Neural progenitor cell (in vitro differentiated cells): ENCODE results near the gene EFCAB8. TPM values are rescaled to one million over a fixed set of nuclear protein-coding genes. Genes with fewer than 3 reads are reported as not detected.
"Not testable (repeated sequence)": the region's sequence is repeated elsewhere in the genome, so short reads cannot be mapped to it uniquely, and the experiment has no call there.

Experiments used
- DNase-seq: peaks from one replicate; pipeline ENCODE4 v3.0.0-alpha.2; 2016; ENCODE audit warnings: low spot score
- H2AFZ ChIP-seq: fragments of 200-600 bp; sonication (generic); replicated peaks from 2 replicates; pipeline ENCODE4 v1.6.1; 2016; ENCODE audit warnings: antibody characterized with exemption
- H3F3A ChIP-seq: fragments of 200-600 bp; sonication (generic); 2 replicates; pipeline ENCODE4 v1.6.1; 2016; ENCODE audit warnings: antibody characterized with exemption, low read depth
- H3K27ac ChIP-seq: fragments of 200-600 bp; sonication (generic); 2 replicates; pipeline ENCODE4 v1.5.1; 2016; ENCODE audit warnings: mild to moderate bottlenecking
- H3K27me3 ChIP-seq: fragments of 200-600 bp; sonication (generic); 2 replicates; pipeline ENCODE4 v1.6.1; 2016; ENCODE audit warnings: mild to moderate bottlenecking, moderate library complexity
- H3K36me3 ChIP-seq: fragments of 200-600 bp; sonication (generic); 2 replicates; pipeline ENCODE4 v1.5.1; 2016
- H3K4me1 ChIP-seq: fragments of 200-600 bp; sonication (generic); 2 replicates; pipeline ENCODE4 v1.6.1; 2016; ENCODE audit warnings: mixed run types
- H3K4me2 ChIP-seq: fragments of 200-600 bp; sonication (generic); 2 replicates; pipeline ENCODE4 v1.6.1; 2016
- H3K4me3 ChIP-seq: fragments of 200-600 bp; sonication (generic); 2 replicates; pipeline ENCODE4 v1.5.1; 2016
- H3K79me2 ChIP-seq: fragments of 200-600 bp; sonication (generic); 2 replicates; pipeline ENCODE4 v1.6.1; 2016; ENCODE audit warnings: low read depth
- H3K9ac ChIP-seq: fragments of 200-600 bp; sonication (generic); 2 replicates; pipeline ENCODE4 v1.6.1; 2016
- H3K9me3 ChIP-seq: fragments of 200-600 bp; sonication (generic); 2 replicates; pipeline ENCODE4 v1.5.1; 2016; ENCODE audit warnings: low read depth
- H4K20me1 ChIP-seq: fragments of 200-600 bp; sonication (generic); 2 replicates; pipeline ENCODE4 v1.6.1; 2016; ENCODE audit warnings: low read depth
- H3K27ac Mint-ChIP-seq: 3 replicates; pipeline ENCODE4 v1.8.0; 2021; ENCODE audit warnings: mixed read lengths
- H3K27me3 Mint-ChIP-seq: 2 replicates; pipeline ENCODE4 v1.8.0; 2022; ENCODE audit warnings: low read depth, mild to moderate bottlenecking, inconsistent platforms, moderate library complexity, mixed read lengths; ENCODE audit not compliant: insufficient read depth
- H3K36me3 Mint-ChIP-seq: 3 replicates; pipeline ENCODE4 v1.8.0; 2021; ENCODE audit warnings: mixed read lengths
- H3K4me1 Mint-ChIP-seq: 3 replicates; pipeline ENCODE4 v1.8.0; 2021; ENCODE audit warnings: mixed read lengths
- H3K4me3 Mint-ChIP-seq: 3 replicates; pipeline ENCODE4 v1.8.0; 2021; ENCODE audit warnings: mild to moderate bottlenecking, moderate library complexity, mixed read lengths
- H3K9me3 Mint-ChIP-seq: 3 replicates; pipeline ENCODE4 v1.8.0; 2020; ENCODE audit warnings: mixed read lengths
- EZH2 ChIP-seq: fragments of 200-600 bp; sonication (generic); IDR thresholded peaks from 2 replicates; pipeline ENCODE4 v1.6.1; 2017; ENCODE audit warnings: antibody characterized with exemption, mild to moderate bottlenecking, moderate library complexity
- EZH2phosphoT487 ChIP-seq: fragments of 200-600 bp; sonication (generic); IDR thresholded peaks from 2 replicates; pipeline ENCODE4 v1.6.1; 2017; ENCODE audit warnings: antibody characterized with exemption
- total RNA-seq: library from RNA; depleted of rRNA; stranded (reverse); fragments of >200 nt; gene quantifications from 2 replicates; pipeline ENCODE4 v1.2.3, GENCODE V29; 2015; ENCODE audit warnings: low replicate concordance
- TF ChIP-seq, protein P1 (sequence below): fragments of 200-600 bp; sonication (generic); IDR thresholded peaks from 2 replicates; pipeline ENCODE4 v1.5.1; 2017; ENCODE audit warnings: antibody characterized with exemption, mild to moderate bottlenecking

The EFCAB8 gene
- total RNA-seq, 1 donor from 2014 or later = not detected

DNA sequence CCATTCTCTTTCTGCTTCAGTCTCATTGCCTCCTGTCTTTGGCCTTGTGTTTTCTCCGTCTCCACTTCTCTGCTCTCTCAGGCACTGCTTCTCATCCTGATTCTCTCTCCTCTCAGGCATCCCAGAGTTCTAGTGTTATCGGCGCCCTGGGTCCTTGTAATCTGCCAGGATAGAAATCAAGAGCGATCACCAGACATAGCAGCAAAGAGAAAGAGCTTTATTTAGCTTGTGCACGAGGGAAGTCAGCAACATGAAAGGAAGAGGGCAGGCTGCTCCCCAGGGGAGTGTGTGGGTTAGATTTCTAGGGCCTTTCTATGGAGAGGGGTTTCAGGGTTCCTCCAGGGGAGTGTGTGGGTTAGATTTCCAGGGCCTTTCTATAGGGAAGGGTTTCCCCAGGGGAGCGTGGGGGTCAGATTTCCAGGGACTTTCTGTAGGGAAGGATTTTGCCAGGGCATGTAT lies 113.0 kb downstream of the EFCAB8 start:
- Histone ChIP-seq H4K20me1 (no peaks in the 10 kb centered on the region), H3K9ac (no peak overlapping the region), H3K4me1 (peaks cover 19% of the 10 kb centered on the region), H3K36me3 (no peaks in the 10 kb centered on the region), H3K4me3 (no peak overlapping the region), H2AFZ (peak overlapping the region; percentile 89), H3K4me2 (peak overlapping the region; percentile 49), H3K9me3 (no peaks in the 10 kb centered on the region), H3K27me3 (no peaks in the 10 kb centered on the region), H3K27ac (peak overlapping the region; percentile 35), H3K79me2 (no peaks in the 10 kb centered on the region), H3F3A (peaks cover 10% of the 10 kb centered on the region)
- Mint-ChIP-seq H3K36me3 (no peaks in the 10 kb centered on the region), H3K9me3 (no peaks in the 10 kb centered on the region), H3K27me3 (peaks cover 11% of the 10 kb centered on the region), H3K4me1 (peaks cover 29% of the 10 kb centered on the region), H3K27ac (no peak overlapping the region), H3K4me3 (no peak overlapping the region)
- DNase-seq = peak; percentile 26
- TF ChIP-seq EZH2 (no peak), EZH2phosphoT487 (no peak)
- TF ChIP-seq, protein P1, sequence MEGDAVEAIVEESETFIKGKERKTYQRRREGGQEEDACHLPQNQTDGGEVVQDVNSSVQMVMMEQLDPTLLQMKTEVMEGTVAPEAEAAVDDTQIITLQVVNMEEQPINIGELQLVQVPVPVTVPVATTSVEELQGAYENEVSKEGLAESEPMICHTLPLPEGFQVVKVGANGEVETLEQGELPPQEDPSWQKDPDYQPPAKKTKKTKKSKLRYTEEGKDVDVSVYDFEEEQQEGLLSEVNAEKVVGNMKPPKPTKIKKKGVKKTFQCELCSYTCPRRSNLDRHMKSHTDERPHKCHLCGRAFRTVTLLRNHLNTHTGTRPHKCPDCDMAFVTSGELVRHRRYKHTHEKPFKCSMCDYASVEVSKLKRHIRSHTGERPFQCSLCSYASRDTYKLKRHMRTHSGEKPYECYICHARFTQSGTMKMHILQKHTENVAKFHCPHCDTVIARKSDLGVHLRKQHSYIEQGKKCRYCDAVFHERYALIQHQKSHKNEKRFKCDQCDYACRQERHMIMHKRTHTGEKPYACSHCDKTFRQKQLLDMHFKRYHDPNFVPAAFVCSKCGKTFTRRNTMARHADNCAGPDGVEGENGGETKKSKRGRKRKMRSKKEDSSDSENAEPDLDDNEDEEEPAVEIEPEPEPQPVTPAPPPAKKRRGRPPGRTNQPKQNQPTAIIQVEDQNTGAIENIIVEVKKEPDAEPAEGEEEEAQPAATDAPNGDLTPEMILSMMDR = no peak

DNA sequence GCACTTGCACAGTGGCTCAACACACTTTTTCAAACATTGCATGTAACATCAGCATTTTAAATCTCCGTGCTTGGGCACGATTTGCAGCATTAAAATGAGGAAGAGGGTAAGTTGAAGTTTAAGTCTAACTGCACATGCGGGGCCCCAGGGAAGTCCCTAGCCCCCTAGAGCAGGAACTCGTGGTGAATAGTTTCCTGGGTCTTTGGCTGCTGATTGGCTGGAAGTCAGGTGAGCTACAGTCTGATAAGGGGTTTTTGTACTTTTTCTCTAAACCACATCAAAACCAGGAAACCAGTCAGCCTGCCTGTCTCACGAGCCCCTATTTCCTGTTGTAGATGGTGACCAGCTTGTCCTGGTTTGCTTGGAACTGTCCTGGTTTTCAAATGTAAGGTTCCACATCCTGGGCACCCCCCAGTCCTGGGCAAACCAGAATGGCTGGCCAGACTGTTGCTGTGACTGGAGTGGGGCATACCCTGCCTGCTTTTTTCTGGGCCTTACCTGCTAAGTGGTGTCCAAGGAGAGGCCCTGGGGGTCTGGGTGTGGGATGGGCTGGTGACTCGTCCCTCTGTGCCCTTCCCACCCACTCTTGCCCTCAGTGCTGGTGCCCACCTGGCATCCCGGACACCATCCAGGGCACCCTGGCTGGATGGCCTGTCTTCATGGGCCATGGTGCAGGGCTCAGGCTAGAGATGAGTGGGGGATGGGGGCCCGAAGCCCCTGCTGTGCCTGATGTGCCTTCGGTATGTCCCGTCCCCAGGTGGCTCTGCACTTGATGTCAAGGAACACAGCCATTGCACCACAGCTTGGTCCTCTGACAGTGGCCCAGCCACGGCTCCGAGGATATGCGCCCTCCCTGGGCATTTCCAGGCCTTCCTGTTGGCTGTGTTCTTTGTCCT lies 113.7 kb downstream of the EFCAB8 start:
- H3K4me3 Mint-ChIP-seq = peak overlapping the region; percentile 39
- H3K79me2 ChIP-seq = no peaks in the 10 kb centered on the region
- H3K9ac ChIP-seq = no peak overlapping the region
- H2AFZ ChIP-seq = peak overlapping the region; percentile 89
- peak overlapping the region; percentile 35 for H3K27ac ChIP-seq
- peak overlapping the region; percentile 49 for H3K4me2 ChIP-seq
- TF ChIP-seq EZH2 (no peak), EZH2phosphoT487 (no peak)
- TF ChIP-seq, protein P1 = no peak
- peaks cover 10% of the 10 kb centered on the region for H3F3A ChIP-seq
- H3K9me3 Mint-ChIP-seq = no peaks in the 10 kb centered on the region
- peaks cover 19% of the 10 kb centered on the region for H3K4me1 ChIP-seq
- no peak overlapping the region for H3K4me3 ChIP-seq
- no peaks in the 10 kb centered on the region for H3K27me3 ChIP-seq
- no peaks in the 10 kb centered on the region for H4K20me1 ChIP-seq
- no peak for DNase-seq
- peak overlapping the region; percentile 8 for H3K27ac Mint-ChIP-seq
- H3K4me1 Mint-ChIP-seq = peaks cover 30% of the 10 kb centered on the region
- no peaks in the 10 kb centered on the region for H3K9me3 ChIP-seq
- no peaks in the 10 kb centered on the region for H3K36me3 ChIP-seq
- H3K36me3 Mint-ChIP-seq = no peaks in the 10 kb centered on the region
- H3K27me3 Mint-ChIP-seq = peaks cover 11% of the 10 kb centered on the region

DNA sequence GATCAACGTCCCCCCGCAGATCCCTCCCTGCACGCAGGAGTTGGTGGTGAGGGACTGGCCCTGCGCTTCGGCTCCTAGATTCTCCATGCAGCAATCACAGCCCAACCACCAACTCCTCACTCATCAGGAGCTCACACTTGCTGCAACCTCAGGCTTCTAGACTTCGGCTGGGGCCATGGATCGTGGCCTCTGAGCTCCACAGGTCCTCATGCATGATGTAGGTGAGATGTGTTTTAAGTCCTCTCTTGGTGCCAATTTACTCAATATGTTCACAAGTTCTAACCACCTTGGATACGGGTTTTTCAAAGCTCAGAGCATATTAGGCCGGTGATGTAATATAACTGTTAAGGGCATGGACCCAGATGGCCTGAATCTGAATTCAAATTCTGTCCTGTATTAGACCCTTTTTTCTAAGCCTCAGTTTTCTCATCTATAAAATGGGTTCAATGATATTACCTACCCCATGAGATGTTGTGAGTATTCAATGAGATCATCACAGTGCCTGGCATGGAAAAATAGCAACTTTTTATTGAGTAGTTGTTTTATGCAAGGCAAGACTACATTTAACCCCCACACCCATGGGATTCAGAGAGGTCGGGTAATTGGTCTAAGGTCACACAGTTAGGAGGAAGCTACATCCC lies 114.5 kb downstream of the EFCAB8 start:
- Mint-ChIP-seq H3K4me1 (peaks cover 30% of the 10 kb centered on the region), H3K9me3 (no peaks in the 10 kb centered on the region), H3K27me3 (peaks cover 11% of the 10 kb centered on the region), H3K4me3 (peak overlapping the region; percentile 39), H3K27ac (peak overlapping the region; percentile 8), H3K36me3 (no peaks in the 10 kb centered on the region)
- Histone ChIP-seq H3K4me1 (peaks cover 19% of the 10 kb centered on the region), H3K4me2 (no peak overlapping the region), H3K27me3 (no peaks in the 10 kb centered on the region), H3K9me3 (no peaks in the 10 kb centered on the region), H4K20me1 (no peaks in the 10 kb centered on the region), H2AFZ (no peak overlapping the region), H3K27ac (no peak overlapping the region), H3K4me3 (no peak overlapping the region), H3K36me3 (no peaks in the 10 kb centered on the region), H3K79me2 (no peaks in the 10 kb centered on the region), H3K9ac (no peak overlapping the region), H3F3A (peaks cover 10% of the 10 kb centered on the region)
- no peak for DNase-seq
- TF ChIP-seq EZH2 (no peak), EZH2phosphoT487 (no peak)
- TF ChIP-seq, protein P1 = no peak

DNA sequence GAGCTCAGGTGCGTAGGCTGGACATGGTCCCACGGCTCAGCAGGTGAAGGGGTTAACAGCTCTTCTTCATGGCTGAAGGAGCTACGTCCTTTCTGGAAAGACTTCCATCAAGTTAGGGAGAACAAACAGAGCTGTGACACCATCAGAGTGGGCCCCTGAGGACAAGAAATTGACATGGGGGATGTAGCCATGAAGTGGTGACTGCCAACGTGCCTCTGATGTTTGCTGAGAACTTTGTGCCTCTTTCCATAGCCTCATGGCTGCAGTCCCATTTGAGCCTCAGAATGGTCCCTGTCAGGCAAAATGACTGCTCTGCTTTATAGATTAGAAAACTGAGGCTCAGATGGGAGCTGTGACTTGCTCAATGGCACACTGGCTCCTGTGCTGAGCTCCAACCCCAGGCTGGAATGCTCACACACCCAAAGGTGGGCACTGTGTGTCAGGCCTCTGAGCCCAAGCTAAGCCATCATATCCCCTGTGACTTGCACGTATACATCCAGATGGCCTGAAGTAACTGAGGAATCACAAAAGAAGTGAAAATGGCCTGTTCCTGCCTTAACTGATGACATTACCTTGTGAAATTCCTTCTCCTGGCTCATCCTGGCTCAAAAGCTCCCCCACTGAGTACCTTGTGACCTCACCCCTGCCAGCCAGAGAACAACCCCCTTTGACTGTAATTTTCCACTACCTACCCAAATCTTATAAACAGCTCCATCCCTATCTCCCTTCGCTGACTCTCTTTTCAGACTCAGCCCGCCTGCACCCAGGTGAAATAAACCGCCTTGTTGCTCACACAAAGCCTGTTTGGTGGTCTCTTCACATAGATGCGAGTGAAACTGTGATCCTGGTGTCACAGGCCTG lies 115.7 kb downstream of the EFCAB8 start:
- H2AFZ ChIP-seq, H3K9me3 Mint-ChIP-seq, H3K27me3 ChIP-seq, H3K27ac ChIP-seq, DNase-seq, H3K36me3 Mint-ChIP-seq, H3K79me2 ChIP-seq, H4K20me1 ChIP-seq, H3K9ac ChIP-seq, H3K4me3 Mint-ChIP-seq, H3K4me2 ChIP-seq, H3K36me3 ChIP-seq, H3K4me3 ChIP-seq, H3K9me3 ChIP-seq: not testable (repeated sequence)
- Histone ChIP-seq H3K4me1 (peaks cover 19% of the 10 kb centered on the region), H3F3A (peaks cover 10% of the 10 kb centered on the region)
- Mint-ChIP-seq H3K27me3 (peaks cover 11% of the 10 kb centered on the region), H3K4me1 (peaks cover 25% of the 10 kb centered on the region), H3K27ac (peak overlapping the region; percentile 67)

DNA sequence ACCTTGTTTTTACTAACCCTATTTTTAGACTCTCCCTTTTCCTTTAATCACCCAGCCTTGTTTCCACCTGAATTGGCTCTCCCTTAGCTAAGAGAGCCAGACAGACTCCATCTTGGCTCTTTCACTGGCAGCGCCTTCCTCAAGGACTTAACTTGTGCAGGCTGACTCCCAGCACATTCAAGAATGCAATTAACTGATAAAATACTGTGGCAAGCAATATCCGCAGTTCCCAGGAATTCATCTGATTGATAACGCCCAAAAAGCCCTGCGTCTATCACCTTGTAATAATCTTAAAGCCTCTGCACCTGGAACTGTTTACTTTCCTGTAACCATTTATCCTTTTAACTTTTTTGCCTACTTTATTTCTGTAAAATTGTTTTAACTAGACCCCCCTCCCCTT lies 116.4 kb downstream of the EFCAB8 start:
- H3K36me3 ChIP-seq, H3K4me3 ChIP-seq, H3K9me3 ChIP-seq, H3K27me3 ChIP-seq, H3K27me3 Mint-ChIP-seq, H2AFZ ChIP-seq, DNase-seq, H3K36me3 Mint-ChIP-seq, H3K4me3 Mint-ChIP-seq, H4K20me1 ChIP-seq, H3K79me2 ChIP-seq, H3K27ac ChIP-seq, H3K9ac ChIP-seq, H3K9me3 Mint-ChIP-seq, H3K4me2 ChIP-seq: not testable (repeated sequence)
- peaks cover 23% of the 10 kb centered on the region for H3K4me1 ChIP-seq
- Mint-ChIP-seq H3K27ac (peak overlapping the region; percentile 32), H3K4me1 (peaks cover 23% of the 10 kb centered on the region)
- peaks cover 10% of the 10 kb centered on the region for H3F3A ChIP-seq
